Activated CD8-positive, alpha-beta memory T cell treated with anti-CD3 and anti-CD28 coated beads, Interleukin-2, amount 50 U/mL, for 48 hours (primary cell): ENCODE results near the gene ARHGAP25.

Experiments
- DNase-seq: peaks from one replicate; pipeline ENCODE4 v3.0.0-alpha.2; 2020

The ARHGAP25 gene

GRCh38 chr2:68837164-68837860 is 102.7 kb downstream of the ARHGAP25 start:
- peak; percentile 78 for DNase-seq

- DNase-seq, result no peak
Observed at GRCh38 chr2:68837861-68838341, 103.3 kb downstream of the ARHGAP25 start.

GRCh38 chr2:68838641-68839040 is 104.0 kb downstream of the ARHGAP25 start:
- no peak for DNase-seq

- DNase-seq, result no peak
Observed at GRCh38 chr2:68839260-68839833, 104.7 kb downstream of the ARHGAP25 start.

- no peak for DNase-seq
Observed at GRCh38 chr2:68845043-68845442, 110.4 kb downstream of the ARHGAP25 start.

- no peak for DNase-seq
Observed at GRCh38 chr2:68846091-68846490, 111.5 kb downstream of the ARHGAP25 start.

GRCh38 chr2:68847751-68848150 is 113.1 kb downstream of the ARHGAP25 start:
- no peak for DNase-seq

- DNase-seq, result no peak
Observed at GRCh38 chr2:68849579-68850030, 115.0 kb downstream of the ARHGAP25 start.

GRCh38 chr2:68850524-68850923 is 115.9 kb downstream of the ARHGAP25 start:
- no peak for DNase-seq

- no peak for DNase-seq
Observed at GRCh38 chr2:68853035-68853434, 118.4 kb downstream of the ARHGAP25 start.

- DNase-seq, result no peak
Observed at GRCh38 chr2:68853915-68854314, 119.3 kb downstream of the ARHGAP25 start.

- no peak for DNase-seq
Observed at GRCh38 chr2:68854476-68854875, 119.9 kb downstream of the ARHGAP25 start.

- no peak for DNase-seq
Observed at GRCh38 chr2:68855550-68855949, 120.9 kb downstream of the ARHGAP25 start.

- DNase-seq, result no peak
Observed at GRCh38 chr2:68857202-68857845, 122.7 kb downstream of the ARHGAP25 start.

- no peak for DNase-seq
Observed at GRCh38 chr2:68857855-68858456, 123.3 kb downstream of the ARHGAP25 start.

GRCh38 chr2:68860111-68860510 is 125.5 kb downstream of the ARHGAP25 start:
- DNase-seq, result no peak

- DNase-seq, result no peak
Observed at GRCh38 chr2:68861330-68861729, 126.7 kb downstream of the ARHGAP25 start.

- no peak for DNase-seq
Observed at GRCh38 chr2:68862889-68863288, 128.3 kb downstream of the ARHGAP25 start.

GRCh38 chr2:68863996-68864395 is 129.4 kb downstream of the ARHGAP25 start:
- DNase-seq, result no peak

GRCh38 chr2:68865108-68865507 is 130.5 kb downstream of the ARHGAP25 start:
- no peak for DNase-seq

- DNase-seq, result no peak
Observed at GRCh38 chr2:68870215-68870614, 135.6 kb downstream of the ARHGAP25 start.

GRCh38 chr2:68871159-68871764 is 136.7 kb downstream of the ARHGAP25 start, which contains the start of gene BMP10:
Gene BMP10, minus strand, starts transcription at chr2:68871397. Its CDS starts 39 bp downstream, at chr2:68871358.
- no peak for DNase-seq
